T-helper 1 cell (primary cell): ENCODE results near the gene TSGA10.
"Not testable (repeated sequence)": the region's sequence is repeated elsewhere in the genome, so short reads cannot be mapped to it uniquely, and the experiment has no call there.

ENCODE experiments used
- DNase-seq, 5 donors: peaks; one replicate each; pipeline ENCODE4 v3.0.0-alpha.2; 2012 to 2020

Gene TSGA10

DNA sequence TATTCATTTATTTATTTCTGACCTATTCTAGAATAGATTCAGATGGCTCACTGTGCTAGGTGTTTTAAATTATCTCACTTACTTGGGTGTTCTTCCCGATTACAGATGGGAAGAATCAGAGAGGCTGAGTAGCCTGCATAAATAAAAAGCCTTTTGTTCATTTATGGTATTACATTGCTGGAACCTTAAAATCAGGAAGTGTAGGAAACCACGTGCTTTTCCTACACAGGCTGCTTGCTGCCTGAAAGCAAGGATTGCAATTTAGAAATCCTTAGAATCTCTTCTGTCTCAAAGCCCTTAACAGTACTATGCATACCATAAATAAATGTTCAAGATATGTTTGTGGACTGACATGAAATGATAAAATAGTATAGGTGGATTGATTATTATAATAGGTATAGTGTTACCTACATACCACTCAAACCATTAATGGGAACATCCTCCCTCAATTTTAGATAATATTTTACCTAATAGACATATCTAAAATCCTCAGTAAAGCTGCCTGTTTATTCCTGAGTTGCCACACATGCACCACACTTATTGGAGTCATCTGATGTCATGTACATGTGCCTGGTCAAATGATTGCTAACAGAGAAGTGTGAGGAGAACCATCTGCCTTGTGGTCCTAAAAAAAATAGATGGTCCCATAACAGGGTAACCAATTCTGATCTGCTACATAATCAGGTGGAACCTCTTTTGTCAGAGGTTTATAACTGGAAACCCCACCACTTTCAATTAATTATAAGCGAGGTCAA, 86.7 kb downstream of the TSGA10 start:
- DNase-seq, result no peak

DNA sequence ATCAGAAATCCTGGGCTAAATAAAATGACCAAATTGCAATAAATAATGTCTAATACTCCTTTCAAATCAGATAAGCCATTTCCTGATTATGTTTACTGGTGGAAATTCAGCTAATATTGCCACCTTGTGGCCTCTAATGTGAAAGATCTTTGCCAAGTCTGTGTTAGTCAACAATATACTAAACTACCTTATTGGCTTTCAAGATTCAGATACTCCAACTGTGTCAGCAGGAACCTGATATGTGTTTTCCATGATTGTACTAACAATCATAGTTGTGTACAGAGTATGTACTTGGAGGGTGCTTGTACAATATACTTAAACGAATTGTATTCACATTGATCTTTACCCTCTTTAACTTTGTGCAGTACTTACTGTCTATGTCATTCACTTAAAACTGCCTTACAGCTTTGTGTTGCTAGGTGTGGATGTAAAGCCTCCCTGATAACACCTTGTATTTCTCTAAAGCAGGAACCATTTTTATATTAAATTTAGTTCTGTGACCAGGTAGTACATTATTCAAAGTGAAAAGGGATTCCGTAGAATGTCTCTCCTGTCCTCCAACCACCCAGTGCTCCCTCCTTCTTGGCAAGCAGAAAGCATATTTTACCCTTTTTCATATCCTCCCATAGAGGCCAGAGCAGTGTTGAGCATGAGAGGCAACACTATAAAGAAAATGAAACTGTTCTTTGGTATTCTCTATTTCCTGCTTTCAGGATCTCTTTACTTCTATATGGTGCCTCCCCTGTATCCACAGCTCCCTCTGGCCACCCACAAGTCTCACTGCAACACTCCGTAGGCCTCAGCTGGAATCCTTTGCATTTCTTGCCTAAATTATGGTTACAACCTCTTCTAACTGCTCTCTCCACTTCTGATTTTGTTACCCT, 88.4 kb downstream of the TSGA10 start:
- peak in 1 of 5 donors; percentile 63 for DNase-seq

DNA sequence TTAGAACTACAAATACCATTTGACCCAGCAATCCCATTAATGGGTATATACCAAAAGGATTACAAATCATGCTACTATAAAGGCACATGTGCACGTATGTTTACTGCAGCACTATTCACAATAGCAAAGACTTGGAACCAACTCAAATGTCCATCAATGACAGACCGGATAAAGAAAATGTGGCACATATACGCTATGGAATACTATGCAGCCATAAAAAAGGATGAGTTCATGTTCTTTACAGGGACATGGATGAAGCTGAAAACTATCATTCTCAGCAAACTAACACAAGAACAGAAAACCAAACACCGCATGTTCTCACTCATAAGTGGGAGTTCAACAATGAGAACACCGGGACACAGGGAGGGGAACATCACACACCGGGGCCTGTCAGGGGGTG, 105.6 kb downstream of the TSGA10 start:
- not testable (repeated sequence) for DNase-seq

DNA sequence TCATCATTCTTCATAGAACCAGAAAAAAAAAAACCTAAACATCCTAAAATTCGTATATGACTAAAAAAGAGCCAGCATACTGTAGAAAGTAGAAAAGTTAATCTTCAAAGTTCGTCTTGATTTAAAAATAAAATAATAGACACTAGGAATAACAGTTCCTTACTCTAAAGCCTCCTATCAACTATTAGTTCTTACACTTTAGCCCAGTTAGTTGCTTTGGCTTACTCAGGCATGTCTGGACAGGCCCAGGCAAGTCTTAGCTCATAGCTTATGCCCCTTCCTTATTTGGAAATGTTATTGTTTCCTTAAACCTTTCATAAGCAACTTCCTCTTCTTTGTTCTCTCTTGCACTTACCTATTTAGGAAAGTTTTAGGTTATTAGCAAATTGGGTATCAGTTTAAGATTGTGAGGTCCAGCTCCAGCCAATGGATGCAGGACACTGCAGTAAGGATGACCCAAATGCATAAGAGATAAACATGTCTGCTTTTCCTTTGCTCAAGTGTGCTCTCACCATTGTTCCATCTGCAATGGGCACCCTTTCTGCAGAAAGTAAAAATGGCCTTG, 113.9 kb downstream of the TSGA10 start:
- DNase-seq, result not testable (repeated sequence)

DNA sequence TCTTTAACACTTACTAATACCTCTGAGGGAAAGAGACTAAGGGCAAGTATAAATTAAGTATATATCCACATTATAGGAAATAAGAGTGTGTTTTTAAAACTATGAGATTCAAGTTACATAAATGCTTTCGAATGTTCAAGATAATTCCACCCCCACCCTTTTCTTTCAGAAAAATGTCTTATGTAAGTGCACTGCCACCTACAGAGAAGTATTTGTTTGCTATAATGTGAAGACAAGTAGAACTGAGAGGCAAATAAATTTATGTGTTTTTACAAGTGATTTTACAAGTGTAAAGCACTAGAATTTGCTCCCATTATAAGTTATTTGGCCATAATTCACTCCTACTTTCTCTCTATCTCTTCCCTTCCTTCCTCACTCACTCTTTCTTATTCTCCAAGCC, 118.8 kb downstream of the TSGA10 start:
- no peak for DNase-seq

DNA sequence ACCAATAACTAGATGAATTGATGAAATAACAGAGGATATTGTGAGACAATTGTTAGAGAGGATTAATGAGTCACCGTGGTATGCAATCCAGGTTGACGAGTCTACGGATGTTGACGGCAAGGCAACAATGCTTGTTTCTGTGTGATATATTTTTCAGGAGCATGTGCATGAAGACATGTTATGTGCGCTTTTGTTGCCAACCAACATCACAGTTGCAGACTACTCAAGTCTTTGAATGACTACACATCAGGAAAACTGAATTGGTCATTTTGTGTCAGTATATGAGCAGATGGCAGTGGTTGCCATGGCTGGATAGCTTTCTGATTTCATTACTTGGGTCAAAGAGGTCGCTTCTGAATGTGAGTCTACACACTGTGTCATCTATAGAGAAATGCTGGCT, 122.0 kb downstream of the TSGA10 start:
- DNase-seq, result peak in 1 of 5 donors; percentile 4

DNA sequence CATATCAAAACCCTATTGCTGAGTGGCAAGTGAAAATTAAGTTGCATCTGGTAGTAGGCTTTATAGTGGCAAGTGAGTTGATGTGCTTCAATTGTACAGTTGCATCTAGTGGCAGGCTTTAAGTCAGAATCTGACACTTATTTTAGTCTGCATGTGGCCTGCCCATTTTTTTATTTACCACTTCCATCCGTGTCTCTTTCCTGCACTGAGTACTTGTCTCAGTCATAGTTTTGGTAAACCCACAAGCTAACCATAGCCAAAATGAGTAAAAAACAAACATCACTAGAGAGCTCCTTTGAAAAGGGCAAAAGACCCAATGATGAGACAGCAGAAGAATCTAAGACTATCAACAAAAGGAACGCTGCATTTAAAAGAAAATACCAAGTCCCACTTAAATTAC, 122.7 kb downstream of the TSGA10 start:
- peak in 1 of 5 donors; percentile 32 for DNase-seq

DNA sequence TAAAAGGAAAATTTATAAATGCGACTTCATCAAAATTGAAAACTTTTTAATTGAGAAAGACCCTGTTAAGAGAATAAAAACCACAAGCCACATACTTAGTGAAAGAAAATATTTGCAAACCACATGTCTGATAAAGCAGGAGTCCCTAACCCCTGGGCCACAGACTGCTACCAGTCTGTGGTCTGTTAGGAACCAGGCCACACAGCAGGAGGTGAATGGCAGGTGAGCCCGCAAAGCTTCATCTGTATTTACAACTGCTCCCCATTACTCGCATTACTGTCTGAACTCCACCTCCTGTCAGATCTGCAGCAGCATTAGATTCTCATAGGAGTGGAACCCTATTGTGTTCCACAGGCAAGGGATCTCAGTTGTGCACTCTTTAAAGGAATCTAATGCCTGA, 123.3 kb downstream of the TSGA10 start:
- no peak for DNase-seq

DNA sequence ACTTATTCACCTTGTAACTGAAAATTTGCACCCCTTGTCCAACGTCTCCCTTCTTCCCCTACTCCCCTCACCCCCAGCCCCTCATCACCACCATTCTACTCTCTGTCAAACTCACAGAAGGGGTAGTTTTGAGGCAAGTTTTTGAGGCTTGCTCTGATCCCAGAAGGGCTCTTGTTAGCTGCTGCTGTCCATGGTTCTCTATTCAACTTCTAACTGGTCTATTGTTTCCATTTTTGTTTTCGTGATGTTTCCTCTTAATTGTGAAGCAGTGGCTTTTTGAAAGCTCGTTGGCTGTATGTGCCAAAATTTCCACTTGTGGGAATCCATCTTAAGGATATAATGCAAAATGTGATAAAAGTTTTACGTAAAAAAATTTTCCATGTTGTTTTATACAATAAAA, 126.2 kb downstream of the TSGA10 start:
- DNase-seq, result no peak

DNA sequence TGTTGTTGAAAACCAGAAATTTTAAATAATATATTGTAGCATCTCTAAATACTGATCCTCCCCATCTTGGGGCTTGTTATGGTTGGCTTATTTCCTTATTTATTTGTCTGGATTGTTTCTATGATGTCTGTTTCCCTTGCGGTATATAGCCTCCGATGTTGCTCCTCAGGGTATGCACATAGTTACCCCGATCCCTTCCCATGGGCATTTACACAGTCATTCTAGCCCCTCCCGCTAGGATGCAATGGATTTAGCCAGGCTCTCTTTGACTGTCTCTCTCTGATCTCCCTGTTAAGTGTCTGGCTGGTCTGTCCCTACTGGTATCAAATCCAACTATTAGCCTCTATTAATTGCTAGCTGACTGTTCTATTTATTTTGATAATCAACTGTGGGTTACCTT, 126.9 kb downstream of the TSGA10 start:
- DNase-seq, result no peak

DNA sequence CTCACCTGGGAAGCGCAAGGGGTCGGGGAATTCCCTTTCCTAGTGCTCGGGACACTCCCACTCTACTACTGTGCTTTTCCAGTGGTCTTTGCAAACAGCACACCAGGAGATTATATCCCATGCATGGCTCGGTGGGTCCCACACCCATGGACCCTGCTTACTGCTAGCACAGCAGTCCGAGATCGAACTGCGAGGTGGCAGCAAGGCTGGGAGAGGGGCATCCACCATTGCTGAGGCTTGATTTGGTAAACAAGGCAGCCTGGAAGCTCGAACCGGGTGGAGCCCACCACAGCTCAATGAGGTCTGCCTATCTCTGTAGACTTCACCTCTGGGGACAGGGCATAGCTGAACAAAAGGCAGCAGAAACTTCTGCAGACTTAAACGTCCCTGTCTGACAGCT, 154.0 kb downstream of the TSGA10 start:
- DNase-seq, result no peak

DNA sequence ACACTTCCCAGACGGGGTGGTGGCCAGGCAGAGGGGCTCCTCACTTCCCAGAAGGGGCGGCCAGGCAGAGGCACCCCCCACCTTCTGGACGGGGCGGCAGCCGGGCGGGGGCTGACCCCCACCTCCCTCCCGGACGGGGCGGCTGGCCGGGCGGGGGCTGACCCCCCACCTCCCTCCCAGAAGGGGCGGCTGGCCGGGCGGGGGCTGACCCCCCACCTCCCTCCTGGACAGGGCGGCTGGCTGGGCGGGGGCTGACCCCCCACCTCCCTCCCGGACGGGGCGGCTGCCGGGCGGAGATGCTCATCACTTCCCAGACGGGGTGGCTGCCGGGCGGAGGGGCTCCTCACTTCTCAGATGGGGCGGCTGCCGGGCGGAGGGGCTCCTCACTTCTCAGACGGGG, 166.0 kb downstream of the TSGA10 start:
- DNase-seq, result not testable (repeated sequence)

DNA sequence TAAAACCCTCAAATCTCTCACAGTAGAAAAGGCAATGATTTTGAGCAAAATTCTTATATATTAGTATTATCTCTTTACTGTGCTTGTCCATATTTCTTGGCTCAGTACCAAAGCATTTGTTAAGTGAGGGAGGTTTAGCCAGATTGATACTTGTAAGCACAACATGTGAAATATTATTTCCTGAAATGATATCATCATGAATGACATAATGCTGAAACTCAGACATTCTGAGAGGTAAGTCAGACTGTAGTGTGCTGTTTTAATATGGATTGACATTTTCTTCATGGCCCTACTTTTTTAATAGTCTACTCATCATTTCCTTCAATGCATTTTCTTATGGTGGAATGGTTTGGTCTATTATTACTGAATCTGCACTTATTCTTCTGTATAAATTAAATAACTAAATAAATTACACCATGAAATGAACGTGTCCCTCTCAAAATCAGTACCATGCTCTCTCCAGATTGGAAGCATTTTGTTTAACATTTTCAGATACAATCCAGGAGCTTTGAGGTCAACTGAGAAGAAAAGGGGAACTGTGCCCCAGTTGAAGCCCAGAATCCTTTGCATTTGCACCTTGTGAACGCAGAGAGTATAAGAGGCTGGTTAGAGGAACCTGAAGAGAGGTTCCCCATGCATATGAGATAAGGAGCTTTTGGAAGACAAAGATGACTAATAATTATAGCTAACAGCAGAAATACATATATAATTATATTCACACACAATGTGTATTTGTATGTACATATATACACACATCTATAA, 168.7 kb downstream of the TSGA10 start:
- no peak for DNase-seq

DNA sequence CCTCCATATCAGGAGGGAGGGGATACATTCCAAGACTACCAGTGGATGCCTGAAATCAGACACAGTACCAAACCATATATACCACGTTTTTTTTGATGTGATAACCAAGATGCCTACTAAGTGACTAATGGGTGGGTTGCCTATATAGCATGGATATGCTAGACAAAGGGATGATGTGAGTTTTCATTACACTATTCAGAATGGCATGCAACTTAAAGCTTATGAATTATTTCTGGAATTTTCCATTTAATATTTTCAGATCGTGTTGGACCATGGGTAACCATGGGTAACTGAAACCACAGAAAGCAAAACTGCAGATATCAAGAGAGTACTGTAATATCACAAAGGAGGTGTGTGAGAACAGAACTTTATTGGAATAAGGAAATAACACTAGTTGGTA, 179.1 kb downstream of the TSGA10 start:
- DNase-seq, result no peak

DNA sequence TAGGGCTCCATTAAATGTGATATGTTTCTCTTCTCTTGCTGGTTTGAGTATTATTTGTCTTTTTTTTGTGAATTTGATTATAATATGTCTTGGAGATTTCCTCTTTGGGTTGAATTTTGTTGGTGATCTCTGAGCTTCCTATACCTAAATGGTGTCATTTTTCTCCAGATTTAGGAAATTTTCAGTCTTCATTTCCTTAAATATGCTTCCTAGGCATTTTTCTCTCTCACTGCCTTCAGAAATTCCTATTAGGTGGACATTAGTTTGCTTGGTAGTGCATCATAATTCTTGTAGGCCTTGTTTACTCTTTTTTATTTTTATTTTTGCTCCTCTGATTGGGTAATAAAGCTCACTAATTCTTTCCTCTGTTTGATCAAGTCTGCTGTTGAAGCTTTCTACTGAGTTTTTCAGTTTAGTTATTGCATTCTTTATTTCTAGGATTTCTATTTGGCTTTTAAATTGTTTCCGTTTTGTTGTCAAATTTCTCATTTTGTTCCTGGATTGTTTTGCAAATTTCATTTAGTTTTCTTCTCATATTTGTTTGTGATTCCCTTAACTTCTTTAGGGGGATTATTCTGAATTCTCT, 182.1 kb downstream of the TSGA10 start:
- no peak for DNase-seq

DNA sequence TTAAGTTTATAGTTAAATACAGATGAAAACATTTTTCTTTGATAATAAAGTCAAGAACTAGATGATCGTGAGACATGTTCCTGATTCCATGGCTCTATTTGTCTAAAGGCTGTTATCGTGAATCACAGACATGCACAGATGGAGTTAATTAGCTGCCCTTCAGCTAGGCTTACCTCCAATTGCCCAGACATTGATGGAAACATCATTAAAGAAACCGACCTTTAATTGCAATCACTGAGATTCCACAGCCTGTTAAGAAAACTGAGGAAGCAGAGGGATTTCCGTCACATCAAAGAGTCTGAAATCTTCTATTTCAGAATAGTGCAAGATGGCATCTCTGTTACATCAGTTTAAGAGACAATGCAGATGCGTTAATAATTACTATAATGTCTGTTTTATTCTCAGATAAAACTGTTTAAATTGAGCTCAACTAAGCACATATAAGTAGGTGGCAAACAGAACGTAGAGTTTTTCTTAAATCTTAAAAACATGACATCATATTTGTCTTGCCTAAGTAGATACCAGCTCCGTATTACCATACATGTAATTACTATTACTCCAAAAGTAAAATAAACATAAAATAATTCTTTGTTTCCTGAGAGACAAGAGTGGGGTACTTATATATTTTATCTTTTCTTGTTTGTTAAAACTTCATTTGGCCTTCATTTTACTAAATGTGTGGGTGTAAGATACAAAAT, 194.8 kb downstream of the TSGA10 start:
- DNase-seq, result no peak

DNA sequence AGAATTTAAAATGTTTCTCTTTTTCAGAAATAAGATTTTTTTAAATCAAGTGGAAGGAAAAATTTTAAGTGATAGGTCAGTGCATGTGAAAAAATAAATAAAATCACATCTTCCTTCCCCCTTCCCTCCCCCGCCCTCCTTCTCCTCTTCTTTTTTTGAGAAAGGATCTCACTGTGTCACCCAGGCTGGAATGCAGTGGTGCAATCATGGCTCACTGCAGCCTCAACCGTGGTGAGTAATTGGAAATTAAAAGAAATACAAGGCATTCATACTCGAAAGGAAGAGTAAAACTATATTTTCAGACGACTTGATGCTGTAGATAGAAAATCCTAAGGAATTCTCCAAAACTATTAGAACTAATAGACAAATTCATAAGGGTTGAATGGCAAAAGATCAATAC, 201.8 kb downstream of the TSGA10 start:
- no peak for DNase-seq

DNA sequence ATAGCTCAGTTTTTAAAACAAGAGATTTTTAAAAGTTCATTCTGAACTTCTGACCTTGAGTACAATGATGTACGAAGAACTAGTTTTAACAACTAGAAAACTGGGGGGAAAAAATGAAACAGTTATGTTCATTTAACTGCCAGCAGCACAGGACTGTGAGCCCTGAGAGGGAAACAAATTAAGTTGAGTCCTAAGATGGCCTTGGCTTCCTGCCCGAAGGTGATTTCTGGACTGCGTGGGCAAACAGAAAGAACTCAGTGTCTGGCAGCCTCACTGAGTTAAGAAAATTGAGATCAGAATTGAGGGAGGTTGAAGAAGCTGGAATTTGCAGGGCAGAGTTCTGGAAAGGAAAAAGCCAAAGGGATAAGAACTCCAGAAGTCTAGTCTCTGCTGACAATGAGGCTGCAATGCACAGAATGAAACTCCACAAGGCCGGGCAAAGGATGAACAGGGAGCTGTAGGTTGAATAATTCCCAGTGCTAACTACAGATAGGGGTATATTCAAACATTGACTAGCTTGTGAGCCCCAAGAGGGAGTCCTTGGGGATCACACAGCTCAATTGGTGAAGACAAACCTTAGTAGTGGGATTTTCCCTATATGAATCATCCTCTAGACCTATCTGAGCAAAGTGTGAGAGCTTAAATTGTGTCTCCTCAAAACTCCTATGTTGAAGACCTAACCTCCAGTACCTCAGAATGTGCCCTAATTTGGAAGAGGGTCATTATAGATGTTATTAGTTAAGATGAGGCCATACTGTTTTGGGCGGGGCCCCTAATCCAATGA, 205.6 kb downstream of the TSGA10 start:
- no peak for DNase-seq

DNA sequence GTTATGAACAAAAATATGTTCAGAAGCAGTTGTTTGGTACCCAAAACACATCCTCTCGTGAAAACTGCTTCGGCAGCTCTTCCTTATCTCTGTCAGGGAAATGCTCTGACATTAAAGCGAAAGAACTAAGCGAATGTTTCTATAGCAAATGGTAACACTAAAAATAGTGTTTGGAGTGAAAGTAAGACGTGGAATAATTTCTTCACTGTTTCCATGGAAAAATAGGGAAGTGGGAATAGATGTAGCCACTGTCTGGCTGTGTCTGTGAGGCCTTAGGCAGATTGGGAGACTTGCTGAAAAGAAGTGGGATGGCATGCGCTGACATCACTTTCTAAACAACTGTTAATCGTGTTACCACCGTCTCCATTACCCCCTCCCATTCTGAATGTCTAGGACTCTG, 207.2 kb downstream of the TSGA10 start:
- no peak for DNase-seq
